Panc1 (cell line): ENCODE results near the gene LIPC. TPM values are rescaled to one million over a fixed set of nuclear protein-coding genes. Genes with fewer than 3 reads are reported as not detected.

Experiments used
- ATAC-seq: fragments of 200-7000 bp; cut with Tn5 transposase; 2 replicates; pipeline ENCODE4 v1.9.1; 2020; ENCODE audit warnings: mild to moderate bottlenecking, moderate library complexity
- BruUV-seq: library from RNA; stranded (reverse); fragments of 400-500 nt; replicated peaks from 2 replicates; lab custom pipeline; 2021; lab: Mats Ljungman, UMichigan
- CTCF ChIA-PET: fragments of 300-600 bp; sonication (Branson Sonifier 250); formaldehyde crosslinking; loops from one replicate; lab custom pipeline; 2022; ENCODE audit warnings: antibody characterized with exemption; lab: Charles Lee
- POLR2A ChIA-PET: fragments of 300-600 bp; sonication (Branson Sonifier 250); formaldehyde crosslinking; loops from one replicate; lab custom pipeline; 2022; ENCODE audit warnings: antibody characterized with exemption; lab: Charles Lee
- DNase-seq: peaks from one replicate; pipeline ENCODE4 v3.0.0-alpha.2; 2010; ENCODE audit warnings: low read depth, low spot score
- H3K27ac ChIP-seq: 2 replicates; pipeline ENCODE4 v1.5.1; 2011; ENCODE audit warnings: mild to moderate bottlenecking, low read length, inconsistent platforms
- H3K27me3 ChIP-seq: fragments of 200-500 bp; sonication (Bioruptor generic); 2 replicates; pipeline ENCODE4 v1.6.0; 2014; ENCODE audit warnings: low read length, inconsistent platforms; ENCODE audit not compliant: control insufficient read depth, insufficient read depth
- H3K36me3 ChIP-seq: fragments of 200-500 bp; sonication (Bioruptor generic); 2 replicates; pipeline ENCODE4 v1.5.1; 2014; ENCODE audit warnings: inconsistent platforms, mild to moderate bottlenecking, low read length, moderate library complexity; ENCODE audit not compliant: control insufficient read depth, insufficient read depth
- H3K4me1 ChIP-seq: 2 replicates; pipeline ENCODE4 v1.5.1; 2011; ENCODE audit warnings: inconsistent platforms, mild to moderate bottlenecking, low read length, moderate library complexity; ENCODE audit not compliant: control insufficient read depth, insufficient read depth
- H3K4me3 ChIP-seq, 2 experiments: 2 replicates each; pipeline ENCODE4 v1.5.1; 2011 to 2012; ENCODE audit warnings: low read depth in 2 of 2, low read length in 2 of 2, mild to moderate bottlenecking in 2 of 2, inconsistent platforms in 1 of 2, moderate library complexity in 1 of 2
- H3K9me3 ChIP-seq: fragments of 200-500 bp; sonication (Bioruptor generic); 2 replicates; pipeline ENCODE4 v1.5.1; 2014; ENCODE audit warnings: low read depth, mild to moderate bottlenecking, inconsistent platforms, low read length, moderate library complexity; ENCODE audit not compliant: control insufficient read depth, insufficient read depth
- CTCF ChIP-seq: fragments of 450-650 bp; IDR thresholded peaks from 2 replicates; pipeline ENCODE4 v1.5.1; 2017; ENCODE audit warnings: mild to moderate bottlenecking
- POLR2AphosphoS5 ChIP-seq: IDR thresholded peaks from 2 replicates; pipeline ENCODE4 v1.6.1; 2012; ENCODE audit warnings: mild to moderate bottlenecking, low read depth, low read length, moderate library complexity
- REST ChIP-seq, 2 experiments: IDR thresholded peaks; 2 replicates each; pipeline ENCODE4 v1.6.1; 2011 to 2012; ENCODE audit warnings: low read depth in 2 of 2, control low read depth in 1 of 2, low read length in 1 of 2, mild to moderate bottlenecking in 1 of 2, moderate library complexity in 1 of 2; ENCODE audit not compliant: insufficient read depth in 1 of 2
- SIN3A ChIP-seq: IDR thresholded peaks from 2 replicates; pipeline ENCODE4 v1.6.1; 2012; ENCODE audit warnings: low read depth, mild to moderate bottlenecking, low read length, moderate library complexity, borderline replicate concordance; ENCODE audit not compliant: insufficient read depth
- TCF7L2 ChIP-seq: IDR thresholded peaks from 2 replicates; pipeline ENCODE4 v1.6.1; 2011; ENCODE audit warnings: mild to moderate bottlenecking, low read depth, low read length, inconsistent platforms
- in situ Hi-C: cut with HindIII; loops from 2 replicates; pipeline ENCODE4 v1.10.0; 2016; ENCODE audit warnings: low sequenced_read_pairs, low pct_unique_long_range_greater_than_20kb
- intact Hi-C: fragments of 100-400 bp; cut with micrococcal nuclease; formaldehyde crosslinking; loops from one replicate; pipeline ENCODE4 v1.10.0; 2022; ENCODE audit not compliant: unreplicated experiment
- total RNA-seq: library from RNA; stranded (reverse); gene quantifications from one replicate; pipeline ENCODE4 v1.2.1, GENCODE V29; 2021; ENCODE audit not compliant: unreplicated experiment

LIPC gene
- total RNA-seq, 1 experiment from 2014 or later: not detected

- no TSS peak for BruUV-seq
- POLR2A ChIA-PET: no interaction called here
- in situ Hi-C loops: no loop called here
Measured at GRCh38 chr15:58432401-58432800, 610 bp downstream of the LIPC start.

GRCh38 chr15:58433597-58434333 is 2.0 kb downstream of the LIPC start:
- DNase-seq: no peak
- no TSS peak for BruUV-seq
- ChIA-PET CTCF (no interaction called here), POLR2A (no interaction called here)
- intact Hi-C loops (no loop called here), in situ Hi-C loops (no loop called here)
- H3K9me3 ChIP-seq: no peaks in the 10 kb centered on the region
- ATAC-seq: no peak
- no peaks in the 10 kb centered on the region for H3K27me3 ChIP-seq
- H3K36me3 ChIP-seq: no peaks in the 10 kb centered on the region
- H3K4me1 ChIP-seq: no peaks in the 10 kb centered on the region
- no peak overlapping the region for H3K27ac ChIP-seq
- H3K4me3 ChIP-seq: no peak overlapping the region
- TF ChIP-seq TCF7L2: no peak
- TF ChIP-seq SIN3A: no peak

More at GRCh38 chr15:58432401-58432800, 610 bp downstream of the LIPC start:
- H3K27me3 ChIP-seq: no peaks in the 10 kb centered on the region
- no peak for ATAC-seq
- CTCF ChIA-PET: no interaction called here
- H3K27ac ChIP-seq: no peak overlapping the region
- DNase-seq: no peak
- no peaks in the 10 kb centered on the region for H3K36me3 ChIP-seq
- H3K4me3 ChIP-seq: no peak overlapping the region
- TF ChIP-seq REST (IDR thresholded peaks at IDR 0.05; ENCODE audit: insufficient read depth in 1 of 2, low read depth in 2 of 2, low read length in 1 of 2) (no peak), CTCF (no peak), POLR2AphosphoS5 (no peak), SIN3A (no peak), TCF7L2 (no peak)
- no peaks in the 10 kb centered on the region for H3K9me3 ChIP-seq
- H3K4me1 ChIP-seq: no peaks in the 10 kb centered on the region
- intact Hi-C loops: no loop called here

- in situ Hi-C loops: no loop called here
- Histone ChIP-seq H3K27ac (no peak overlapping the region), H3K4me1 (no peaks in the 10 kb centered on the region), H3K27me3 (no peaks in the 10 kb centered on the region), H3K9me3 (no peaks in the 10 kb centered on the region), H3K36me3 (no peaks in the 10 kb centered on the region), H3K4me3 (no peak overlapping the region)
- ATAC-seq (no peak), DNase-seq (no peak)
- TF ChIP-seq REST (IDR thresholded peaks at IDR 0.05; ENCODE audit: insufficient read depth in 1 of 2, low read depth in 2 of 2, low read length in 1 of 2): peak; percentile 40; a peak in 1 of 4 replicates
- TF ChIP-seq POLR2AphosphoS5: no peak
- CTCF ChIA-PET: no interaction called here
- POLR2A ChIA-PET: no interaction called here
- intact Hi-C loops: no loop called here
- BruUV-seq: no TSS peak
Measured at GRCh38 chr15:58434334-58434875, 2.6 kb downstream of the LIPC start.
